Activated naive CD4-positive, alpha-beta T cell treated with anti-CD3 and anti-CD28 coated beads, Interleukin-2, amount 50 U/mL, for 24 hours (primary cell): ENCODE data around the gene CMTM6.
A peak's percentile ranks its signal among the peaks of the same experiment; 100 is the strongest.

Experiments used
- H3K27ac Mint-ChIP-seq: one replicate; pipeline ENCODE4 v1.8.0; 2021; ENCODE audit warnings: mild to moderate bottlenecking, mixed read lengths
- H3K27me3 Mint-ChIP-seq: one replicate; pipeline ENCODE4 v1.8.0; 2021; ENCODE audit warnings: mixed read lengths
- H3K36me3 Mint-ChIP-seq: one replicate; pipeline ENCODE4 v1.8.0; 2021; ENCODE audit warnings: mixed read lengths
- H3K4me1 Mint-ChIP-seq: one replicate; pipeline ENCODE4 v1.8.0; 2021; ENCODE audit warnings: mixed read lengths
- H3K4me3 Mint-ChIP-seq: one replicate; pipeline ENCODE4 v1.8.0; 2021; ENCODE audit warnings: mild to moderate bottlenecking, mixed read lengths
- H3K9me3 Mint-ChIP-seq: one replicate; pipeline ENCODE4 v1.8.0; 2021; ENCODE audit warnings: mixed read lengths

CMTM6 gene

DNA sequence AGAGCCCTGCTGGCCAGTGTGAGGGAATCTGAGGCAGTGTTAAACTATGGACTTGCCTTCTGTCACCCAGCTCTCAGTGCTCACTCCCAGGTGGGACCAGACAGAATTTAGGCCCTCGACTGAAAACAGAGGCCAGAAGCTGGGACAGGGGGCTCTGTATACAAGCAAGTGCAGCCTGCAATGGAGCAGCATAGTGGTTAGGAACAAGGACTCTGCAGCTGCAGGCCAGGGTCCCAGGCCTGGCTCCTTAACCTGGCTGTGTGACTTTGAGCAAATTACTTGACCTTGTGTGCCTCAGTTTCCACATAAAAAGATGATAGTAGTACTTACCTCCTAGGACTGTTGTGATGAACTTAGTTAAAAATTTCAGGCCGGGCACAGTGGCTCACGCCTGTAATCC is 71.2 kb downstream of the CMTM6 start:
- H3K27me3 Mint-ChIP-seq: no peaks in the 10 kb centered on the region
- no peaks in the 10 kb centered on the region for H3K36me3 Mint-ChIP-seq
- no peaks in the 10 kb centered on the region for H3K9me3 Mint-ChIP-seq
- H3K4me3 Mint-ChIP-seq: peak overlapping the region; percentile 86
- H3K4me1 Mint-ChIP-seq: peaks cover 87% of the 10 kb centered on the region
- peak overlapping the region; percentile 99 for H3K27ac Mint-ChIP-seq
